Skeletal muscle cell (primary cell): Measurements from ENCODE around the gene DEFB132.
"Not testable (repeated sequence)": the region's sequence is repeated elsewhere in the genome, so short reads cannot be mapped to it uniquely, and the experiment has no call there.

ENCODE experiments used
- DNase-seq: peaks from one replicate; pipeline ENCODE4 v3.0.0-alpha.2; 2010; ENCODE audit warnings: low read depth
- H3K4me3 ChIP-seq: 2 replicates; pipeline ENCODE4 v1.5.1; 2011; ENCODE audit warnings: low read depth, mild to moderate bottlenecking, control low read depth, low read length, moderate library complexity

The DEFB132 gene

GRCh38 chr20:257419-257818, at the start of gene DEFB132:
Gene DEFB132 (plus strand): TSS chr20:257724. CDS start chr20:257779, 55 bp downstream.
- no peak for DNase-seq
- H3K4me3 ChIP-seq, result no peak within 1 kb of the TSS

GRCh38 chr20:208942-209566, 48.5 kb upstream of the DEFB132 start:
- no peak overlapping the region for H3K4me3 ChIP-seq
- DNase-seq, result peak; percentile 49

GRCh38 chr20:210809-211502, 46.6 kb upstream of the DEFB132 start:
- no peak overlapping the region for H3K4me3 ChIP-seq
- DNase-seq, result no peak

- DNase-seq, result no peak
Measured at GRCh38 chr20:214383-214782, 43.1 kb upstream of the DEFB132 start.

GRCh38 chr20:215796-216195, 41.7 kb upstream of the DEFB132 start:
- H3K4me3 ChIP-seq, result no peak overlapping the region
- DNase-seq, result no peak

More at GRCh38 chr20:214383-214782, 43.1 kb upstream of the DEFB132 start:
- no peak overlapping the region for H3K4me3 ChIP-seq

GRCh38 chr20:217266-217665, 40.3 kb upstream of the DEFB132 start:
- DNase-seq, result no peak
- no peak overlapping the region for H3K4me3 ChIP-seq

- H3K4me3 ChIP-seq, result no peak overlapping the region
- DNase-seq, result no peak
Measured at GRCh38 chr20:219290-220115, 38.0 kb upstream of the DEFB132 start.

- H3K4me3 ChIP-seq, result no peak overlapping the region
Measured at GRCh38 chr20:221258-221830, 36.2 kb upstream of the DEFB132 start.

GRCh38 chr20:225879-226278, 31.6 kb upstream of the DEFB132 start:
- not testable (repeated sequence) for DNase-seq, H3K4me3 ChIP-seq

More at GRCh38 chr20:221258-221830, 36.2 kb upstream of the DEFB132 start:
- DNase-seq, result no peak

- H3K4me3 ChIP-seq, result no peak within 1 kb of the TSS
- DNase-seq, result no peak
Measured at GRCh38 chr20:226958-227357, 30.6 kb upstream of the DEFB132 start, which contains the start of gene DEFB129. Gene DEFB129 (plus strand): TSS chr20:227258. CDS start chr20:227289, 31 bp downstream.

GRCh38 chr20:227439-228105, 30.0 kb upstream of the DEFB132 start:
- no peak overlapping the region for H3K4me3 ChIP-seq
- DNase-seq, result no peak

- H3K4me3 ChIP-seq, result no peak overlapping the region
- no peak for DNase-seq
Measured at GRCh38 chr20:235891-236290, 21.6 kb upstream of the DEFB132 start.

- no peak overlapping the region for H3K4me3 ChIP-seq
- DNase-seq, result no peak
Measured at GRCh38 chr20:237489-237888, 20.0 kb upstream of the DEFB132 start.

- H3K4me3 ChIP-seq, result no peak overlapping the region
- DNase-seq, result no peak
Measured at GRCh38 chr20:237929-238328, 19.6 kb upstream of the DEFB132 start.

- no peak for DNase-seq
- no peak overlapping the region for H3K4me3 ChIP-seq
Measured at GRCh38 chr20:242905-243304, 14.6 kb upstream of the DEFB132 start.

- H3K4me3 ChIP-seq, result no peak overlapping the region
- DNase-seq, result no peak
Measured at GRCh38 chr20:251354-251753, 6.2 kb upstream of the DEFB132 start.

GRCh38 chr20:252801-253200, 4.7 kb upstream of the DEFB132 start:
- no peak overlapping the region for H3K4me3 ChIP-seq
- DNase-seq, result no peak

- not testable (repeated sequence) for H3K4me3 ChIP-seq, DNase-seq
Measured at GRCh38 chr20:253447-253846, 4.1 kb upstream of the DEFB132 start.

- no peak overlapping the region for H3K4me3 ChIP-seq
- DNase-seq, result no peak
Measured at GRCh38 chr20:258269-258858, 840 bp downstream of the DEFB132 start.
